Peyer's patch (tissue), 4 donors: ENCODE measurements around the gene SYNCRIP.

Experiments used
- CTCF ChIP-seq, 6 experiments: fragments of 450-650 bp in 4 of 6; fragments of 200-600 bp in 2 of 6; sonication (generic) in 1 of 6; IDR thresholded peaks; one replicate each; pipeline ENCODE4 v1.5.1; 2017 to 2019; ENCODE audit warnings: antibody characterized with exemption in 6 of 6, mild to moderate bottlenecking in 3 of 6, moderate library complexity in 1 of 6
- POLR2A ChIP-seq, 2 donors: fragments of 450-650 bp; IDR thresholded peaks; one replicate each; pipeline ENCODE4 v1.5.1; 2017; ENCODE audit warnings: antibody characterized with exemption in 2 of 2, mild to moderate bottlenecking in 2 of 2, moderate library complexity in 2 of 2

- TF ChIP-seq CTCF (IDR thresholded peaks at IDR 0.05), result no peak
- no peak for TF ChIP-seq POLR2A (IDR thresholded peaks at IDR 0.05)
These were observed 30.8 kb upstream of the SYNCRIP start for GRCh38 chr6:85673198-85674139.
